Activated T-cell treated with anti-CD3 and anti-CD28 coated beads for 4 hours (primary cell): Measurements from ENCODE around the gene TRIM22.
"Not testable (repeated sequence)": the region's sequence is repeated elsewhere in the genome, so short reads cannot be mapped to it uniquely, and the experiment has no call there.

Experiments used
- DNase-seq: peaks from one replicate; pipeline ENCODE4 v3.0.0-alpha.2; 2020

Gene TRIM22, protein sequence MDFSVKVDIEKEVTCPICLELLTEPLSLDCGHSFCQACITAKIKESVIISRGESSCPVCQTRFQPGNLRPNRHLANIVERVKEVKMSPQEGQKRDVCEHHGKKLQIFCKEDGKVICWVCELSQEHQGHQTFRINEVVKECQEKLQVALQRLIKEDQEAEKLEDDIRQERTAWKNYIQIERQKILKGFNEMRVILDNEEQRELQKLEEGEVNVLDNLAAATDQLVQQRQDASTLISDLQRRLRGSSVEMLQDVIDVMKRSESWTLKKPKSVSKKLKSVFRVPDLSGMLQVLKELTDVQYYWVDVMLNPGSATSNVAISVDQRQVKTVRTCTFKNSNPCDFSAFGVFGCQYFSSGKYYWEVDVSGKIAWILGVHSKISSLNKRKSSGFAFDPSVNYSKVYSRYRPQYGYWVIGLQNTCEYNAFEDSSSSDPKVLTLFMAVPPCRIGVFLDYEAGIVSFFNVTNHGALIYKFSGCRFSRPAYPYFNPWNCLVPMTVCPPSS

GRCh38 chr11:5689551-5689983 lies at the start of gene TRIM22:
Gene TRIM22, plus strand, starts transcription at chr11:5689790. Its CDS starts 6,443 bp downstream, at chr11:5696233.
- peak; percentile 28 for DNase-seq

DNA sequence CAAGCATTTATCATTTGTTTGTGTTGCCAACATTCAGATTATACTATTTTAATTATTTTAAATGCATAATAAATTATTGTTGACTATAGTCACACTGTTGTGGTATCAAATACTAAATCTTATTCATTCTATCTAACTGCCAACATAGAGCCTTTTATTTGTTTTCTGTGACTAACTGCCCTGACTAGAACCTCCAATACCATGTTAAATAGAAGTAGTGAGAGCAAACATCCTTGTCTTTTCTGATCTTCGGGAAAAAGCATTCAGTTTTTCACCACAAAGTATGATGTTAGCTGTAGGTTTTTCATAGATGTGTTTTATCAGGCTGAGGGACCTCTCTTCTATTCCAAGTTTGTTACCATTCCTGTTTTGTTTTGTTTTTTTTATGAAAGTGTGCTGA lies 49.6 kb upstream of the TRIM22 start:
- no peak for DNase-seq

DNA sequence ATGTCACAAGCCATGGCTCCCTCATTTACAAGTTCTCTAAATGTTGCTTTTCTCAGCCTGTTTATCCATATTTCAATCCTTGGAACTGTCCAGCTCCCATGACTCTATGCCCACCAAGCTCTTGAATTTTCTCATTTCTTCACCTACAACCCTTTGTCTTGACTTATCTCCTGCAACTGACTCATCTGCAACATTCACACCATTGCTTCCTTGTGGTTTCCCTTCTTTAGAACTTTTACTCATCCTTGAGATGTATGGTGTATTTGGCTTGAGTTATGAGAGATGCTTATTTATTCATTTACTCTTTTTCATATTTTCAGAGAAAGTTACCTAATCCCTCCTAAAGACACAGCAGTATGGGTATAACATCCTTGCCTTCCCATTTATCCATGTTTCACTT lies 46.0 kb upstream of the TRIM22 start:
- DNase-seq: no peak

GRCh38 chr11:5646139-5646538 lies 43.5 kb upstream of the TRIM22 start:
- no peak for DNase-seq

DNA sequence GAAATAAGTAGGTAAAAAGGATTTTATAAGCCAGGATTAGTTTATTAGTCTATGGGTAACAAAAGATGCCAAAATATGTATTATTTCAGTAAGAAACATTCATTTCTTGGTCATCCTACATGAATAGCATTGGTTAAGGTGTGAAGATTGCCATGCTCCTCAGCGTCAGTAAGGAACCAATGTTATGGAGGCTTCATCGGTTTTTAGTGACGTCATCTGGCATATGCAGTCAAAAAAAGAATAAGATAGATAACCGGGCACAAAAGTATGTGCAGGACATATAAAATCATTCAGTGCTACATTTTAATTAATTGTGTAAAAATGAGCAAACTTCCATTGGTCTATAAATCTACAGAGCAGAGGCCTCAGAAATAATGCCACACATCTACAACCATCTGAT lies 34.1 kb upstream of the TRIM22 start:
- DNase-seq: no peak

- not testable (repeated sequence) for DNase-seq
These were observed 32.6 kb upstream of the TRIM22 start for GRCh38 chr11:5656956-5657355.

GRCh38 chr11:5658318-5658717 lies 31.3 kb upstream of the TRIM22 start:
- no peak for DNase-seq

DNA sequence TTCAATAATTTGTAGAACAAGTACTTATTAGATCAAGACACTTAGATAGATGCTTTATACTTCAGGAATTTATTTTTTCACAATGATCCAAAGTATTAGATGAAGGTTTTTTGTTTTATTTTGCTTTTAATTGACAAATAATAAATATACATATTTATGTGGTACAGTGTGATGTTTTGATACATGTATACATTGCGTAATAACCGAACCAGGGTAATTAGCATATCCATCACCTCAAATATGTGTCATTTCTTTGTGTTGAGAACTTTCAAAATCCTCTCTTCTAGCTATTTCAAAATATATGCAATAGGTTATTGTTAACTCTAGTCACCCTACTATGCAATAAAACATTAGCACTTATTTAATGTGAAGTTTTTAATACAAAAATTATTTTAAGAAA lies 26.1 kb upstream of the TRIM22 start:
- DNase-seq: no peak

- DNase-seq: no peak
These were observed 24.5 kb upstream of the TRIM22 start for GRCh38 chr11:5665051-5665570.

- DNase-seq: no peak
These were observed 23.7 kb upstream of the TRIM22 start for GRCh38 chr11:5665746-5666401.

DNA sequence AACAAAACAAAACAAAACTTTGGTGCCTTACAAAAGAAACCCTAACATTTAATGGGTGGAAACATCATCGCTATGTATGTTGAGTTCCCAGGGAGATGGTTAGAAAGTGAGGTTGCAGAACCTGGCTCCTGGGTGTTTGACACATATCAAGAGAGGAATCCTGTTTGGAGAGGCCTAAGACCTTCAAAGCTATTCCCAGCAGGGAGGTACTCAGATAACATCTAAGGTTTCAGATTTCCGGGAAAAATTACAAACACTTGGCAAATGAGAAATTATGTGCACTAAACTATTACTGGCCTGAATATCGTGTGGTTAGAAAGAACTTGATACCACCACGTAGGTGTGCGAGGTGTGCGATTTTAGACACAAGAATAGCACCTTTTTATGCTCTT lies 23.2 kb upstream of the TRIM22 start:
- DNase-seq: no peak

DNA sequence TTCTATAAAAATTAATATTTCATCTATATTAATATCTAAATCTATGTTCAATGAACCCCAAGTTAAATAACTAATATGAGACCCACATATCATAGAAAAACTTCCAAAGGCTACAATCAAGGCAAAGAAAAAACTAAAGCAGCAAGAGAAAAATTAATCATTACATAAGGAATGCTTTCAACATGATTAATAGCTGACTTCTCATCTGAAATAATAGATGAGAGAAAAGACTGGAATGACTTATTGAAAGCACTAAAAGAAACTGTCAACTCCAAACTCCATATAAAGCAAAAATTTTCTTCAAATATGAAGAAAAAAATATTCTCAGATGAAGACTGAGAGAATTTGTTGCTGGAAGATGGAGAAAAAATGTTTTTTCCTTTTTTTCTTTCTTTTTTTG lies 17.8 kb upstream of the TRIM22 start:
- no peak for DNase-seq

GRCh38 chr11:5674391-5674790 lies 15.2 kb upstream of the TRIM22 start:
- no peak for DNase-seq

DNA sequence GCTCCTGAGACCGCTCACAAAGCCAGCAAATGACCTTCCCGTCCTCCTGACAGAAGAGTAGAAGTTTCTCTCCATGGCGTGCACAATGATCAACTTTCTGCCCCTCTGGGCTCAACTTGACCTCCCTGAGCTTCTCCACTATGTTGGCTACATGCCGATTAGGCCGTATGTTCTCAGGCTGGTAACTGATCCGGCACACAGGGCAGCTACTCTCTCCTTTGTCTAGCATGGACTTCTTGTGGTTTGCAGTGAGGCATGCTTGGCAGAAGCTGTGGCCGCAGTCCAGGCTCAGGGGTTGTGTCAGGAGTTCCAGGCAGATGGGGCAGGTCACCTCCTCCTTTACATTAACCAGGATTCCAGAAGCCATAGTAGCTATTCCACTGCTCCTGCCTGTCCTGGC lies 9.8 kb upstream of the TRIM22 start:
- no peak for DNase-seq

- not testable (repeated sequence) for DNase-seq
These were observed 6.6 kb upstream of the TRIM22 start for GRCh38 chr11:5682890-5683441.

DNA sequence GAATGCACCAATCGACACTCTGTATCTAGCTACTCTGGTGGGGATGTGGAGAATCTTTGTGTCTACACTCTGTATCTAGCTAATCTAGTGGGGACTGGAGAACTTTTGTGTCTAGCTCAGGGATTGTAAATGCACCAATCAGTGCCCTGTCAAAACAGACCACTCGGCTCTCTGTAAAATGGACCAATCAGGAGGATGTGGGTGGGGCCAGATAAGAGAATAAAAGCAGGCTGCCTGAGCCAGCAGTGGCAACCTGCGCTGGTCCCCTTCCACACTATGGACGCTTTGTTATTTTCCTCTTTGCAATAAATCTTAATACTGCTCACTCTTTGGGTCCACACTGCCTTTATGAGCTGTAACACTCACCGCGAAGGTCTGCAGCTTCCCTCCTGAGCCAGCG lies 6.0 kb upstream of the TRIM22 start:
- peak; percentile 27 for DNase-seq

GRCh38 chr11:5684036-5684645 lies 5.4 kb upstream of the TRIM22 start:
- DNase-seq: no peak

DNA sequence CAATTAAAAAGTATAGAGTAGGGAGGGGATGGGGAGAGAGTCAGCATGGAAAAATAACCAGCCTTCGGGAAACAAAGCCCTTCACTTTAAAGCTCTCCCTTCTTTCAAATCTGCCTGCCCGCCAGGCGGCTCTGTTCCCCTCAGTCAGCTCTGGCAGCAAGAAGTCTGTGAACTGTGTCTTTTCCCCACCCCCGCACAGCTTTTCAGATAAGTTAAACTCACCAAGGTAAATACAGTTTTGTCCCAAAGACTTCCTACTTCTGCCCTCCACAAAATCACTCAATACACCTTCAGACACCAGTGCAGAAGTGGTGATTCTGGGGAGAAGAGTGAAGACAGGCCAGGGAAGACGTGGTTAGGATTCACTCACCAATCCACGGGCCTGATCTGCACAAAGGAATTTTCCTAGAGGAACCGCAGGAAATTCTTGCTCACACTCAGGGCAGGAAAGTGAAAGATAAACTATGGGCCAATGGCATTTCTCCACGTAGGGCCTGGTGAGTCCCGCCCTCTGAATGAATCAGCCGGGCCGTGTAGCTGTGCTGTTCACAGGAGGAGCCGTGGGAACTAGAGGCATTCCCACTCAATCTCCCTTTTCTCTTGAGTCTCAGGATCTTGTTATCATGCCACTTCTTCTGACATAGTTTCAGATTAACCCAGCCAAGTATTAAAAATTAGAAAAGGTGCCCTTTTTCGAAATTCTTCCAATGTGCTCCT lies 4.8 kb upstream of the TRIM22 start, which contains the start of gene TRIM5:
TRIM5 (minus strand) TSS at position 429 of the 717 bp plus-strand sequence. CDS start 4,897 bp downstream, outside the sequence.
- DNase-seq: peak; percentile 79

DNA sequence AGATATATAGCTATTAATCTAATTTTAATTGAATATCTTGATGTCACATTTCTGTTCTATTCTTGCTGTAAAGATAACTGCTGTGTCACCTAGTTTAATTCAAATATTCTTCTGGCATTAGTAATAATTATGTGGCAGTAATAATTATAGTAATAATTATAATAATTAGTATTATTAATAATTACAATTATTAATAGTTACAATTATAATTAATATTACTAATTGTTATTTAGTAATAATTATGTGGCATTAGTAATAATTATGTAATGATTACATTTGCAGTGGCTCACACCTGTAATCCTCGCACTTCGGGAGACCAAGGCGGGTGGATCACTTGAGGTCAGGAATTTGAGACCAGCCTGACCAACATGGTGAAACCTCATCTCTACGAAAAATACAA lies 3.2 kb upstream of the TRIM22 start:
- DNase-seq: no peak

- no peak for DNase-seq
These were observed 1.1 kb upstream of the TRIM22 start for GRCh38 chr11:5688482-5688881.

DNA sequence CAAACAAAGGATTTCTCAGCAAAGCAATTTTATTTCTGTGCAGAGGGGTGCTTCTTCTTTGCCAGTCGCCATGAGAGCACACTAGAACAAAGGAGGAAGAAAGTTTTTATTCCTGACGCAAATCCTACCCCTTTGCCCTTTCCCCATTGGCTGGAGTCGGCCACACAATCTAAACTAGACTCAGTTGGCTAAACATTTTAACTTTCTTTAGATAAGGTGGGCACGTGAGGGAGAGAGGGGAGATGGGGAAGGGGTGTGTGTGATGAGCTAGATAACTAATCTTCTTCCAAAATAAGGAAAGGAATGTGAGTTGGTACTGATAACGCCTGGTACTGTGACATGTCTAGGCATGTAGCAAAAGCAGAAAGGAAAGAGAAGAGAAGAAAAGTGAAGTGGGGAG lies 626 bp downstream of the TRIM22 start:
- DNase-seq: no peak

GRCh38 chr11:5690736-5691135 lies 1.1 kb downstream of the TRIM22 start:
- no peak for DNase-seq
